Adipose tissue (tissue), 3 donors: Measurements from ENCODE around the gene PLXNB3. TPM values are rescaled to one million over a fixed set of nuclear protein-coding genes. Genes with fewer than 3 reads are reported as not detected.
"Not testable (repeated sequence)": the region's sequence is repeated elsewhere in the genome, so short reads cannot be mapped to it uniquely, and the experiment has no call there.

Source experiments
- H3K27ac ChIP-seq: one replicate; pipeline ENCODE4 v1.5.1; 2013; ENCODE audit warnings: low read depth, low read length
- WGBS, 3 donors: extraction: QIAGEN DNeasy Blood & Tissue Kit; methylation state at CpG; one replicate each; pipeline ENCODE4 v1.1.7; 2013; 5-methylcytosine and 5-hydroxymethylcytosine counted together
- polyA plus RNA-seq, 3 donors: library from polyadenylated mRNA; stranded (reverse); fragments of 200-250 nt; gene quantifications; one replicate each; pipeline ENCODE4 v1.2.3, GENCODE V29; 2013
- donor health status: healthy with polysubstance abuse.
- donor health status: Bipolar disorder and iron deficiency.
- donor health status: healthy.

PLXNB3 gene
- polyA plus RNA-seq, 3 donors: 3.4 to 9.1 (median 8.3) TPM

- no peak overlapping the region for H3K27ac ChIP-seq
- WGBS, 3 donors: 78 to 93% (median 86%) methylated on average over 7 to 16 of the region's 16 CpGs
Observed at GRCh38 chrX:153800177-153800722, 36.2 kb downstream of the PLXNB3 start.

DNA sequence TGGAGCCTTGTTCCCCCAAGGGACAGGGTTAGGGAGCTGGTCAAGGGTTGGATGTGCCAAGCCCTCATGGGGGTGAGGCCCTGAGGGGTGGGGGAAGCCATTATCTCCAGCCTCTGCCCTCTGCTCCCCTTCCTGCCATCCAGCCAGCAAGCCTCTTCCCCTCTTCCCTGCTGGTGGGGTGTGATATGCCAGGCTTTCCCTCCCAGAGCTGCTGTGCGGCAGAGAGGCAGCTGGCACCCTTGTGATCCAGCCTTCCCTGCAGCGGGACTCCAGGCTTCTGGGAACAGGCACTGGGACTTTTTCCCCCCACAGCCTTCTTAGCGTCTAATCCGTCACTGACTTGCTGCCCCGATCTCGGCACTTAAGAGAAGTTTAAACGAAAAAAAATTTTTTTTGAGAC, 36.7 kb downstream of the PLXNB3 start:
- H3K27ac ChIP-seq: no peak overlapping the region
- 70 to 88% (median 84%) methylated on average over 7 of the region's 7 CpGs for WGBS, 3 donors

DNA sequence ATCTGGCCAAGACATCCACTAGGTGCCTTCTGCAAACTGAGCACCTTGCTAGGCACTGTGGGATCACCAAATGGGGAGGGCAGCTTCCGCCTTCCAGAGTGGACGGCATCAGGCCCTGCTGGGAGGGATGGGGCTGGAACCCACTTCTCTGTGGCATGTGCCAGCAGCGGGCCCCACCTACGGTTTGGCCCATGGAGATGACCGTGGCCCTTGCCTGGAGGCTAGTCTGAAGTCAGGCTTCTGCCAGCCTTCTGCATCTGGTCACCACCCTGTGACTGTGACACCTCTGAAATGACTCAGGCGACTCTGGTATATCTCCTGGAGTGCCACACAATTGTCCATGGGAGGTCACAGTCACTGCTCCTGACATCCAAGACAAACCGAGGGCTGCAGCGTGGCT, 37.6 kb downstream of the PLXNB3 start:
- no peak overlapping the region for H3K27ac ChIP-seq
- WGBS, 3 donors: 89 to 93% (median 89%) methylated on average over 7 to 8 of the region's 8 CpGs

GRCh38 chrX:153802513-153803045, 38.5 kb downstream of the PLXNB3 start:
- 30 to 72% (median 64%) methylated on average over 13 to 14 of the region's 14 CpGs for WGBS, 3 donors
- no peak overlapping the region for H3K27ac ChIP-seq

DNA sequence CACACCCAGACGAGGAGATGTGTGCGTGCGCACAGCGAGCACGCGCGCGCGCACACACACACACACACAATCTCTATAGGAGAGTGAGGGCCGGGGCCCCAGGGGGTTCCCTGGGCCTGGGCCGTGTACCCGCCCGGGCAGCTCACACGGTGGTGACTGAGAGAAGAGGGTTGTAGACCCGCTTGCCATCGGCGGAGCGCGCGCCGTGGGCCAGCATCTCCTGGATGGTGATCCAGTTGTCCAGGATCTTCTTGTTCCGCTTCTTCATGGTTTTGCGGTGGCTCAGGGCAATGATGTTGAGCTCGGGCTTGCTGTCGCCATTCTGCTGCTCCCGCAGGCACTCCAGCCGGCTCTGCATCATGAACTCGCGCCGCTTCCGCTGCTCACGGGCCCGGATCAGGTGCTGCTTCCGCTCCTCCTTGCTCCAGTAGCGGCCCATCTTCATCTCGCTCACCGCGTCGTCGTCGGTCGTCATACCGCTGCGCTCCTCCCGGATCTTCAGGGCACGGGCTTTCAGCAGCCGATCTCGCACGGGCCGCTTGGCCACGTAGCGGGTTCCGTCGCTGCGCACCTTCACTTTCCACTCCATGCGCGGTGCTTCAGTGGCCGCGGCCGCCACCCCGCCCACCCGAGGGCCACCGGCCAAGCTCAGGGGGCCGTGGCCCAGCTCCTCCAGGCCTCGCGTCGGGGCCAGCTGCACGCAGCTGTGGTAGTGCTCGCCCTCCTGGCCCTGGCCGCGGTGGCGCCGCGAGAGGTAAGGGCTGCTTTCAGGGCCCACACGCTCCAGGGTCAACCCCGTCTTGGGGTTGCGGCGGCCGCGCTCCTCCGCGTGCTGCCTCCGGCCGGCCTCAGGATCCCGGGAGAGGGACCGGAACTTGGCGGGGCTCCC, 39.4 kb downstream of the PLXNB3 start:
- WGBS, 3 donors: 96 to 97% (median 96%) methylated on average over 43 to 87 of the region's 87 CpGs
- H3K27ac ChIP-seq: no peak overlapping the region

GRCh38 chrX:153804100-153804595, 40.1 kb downstream of the PLXNB3 start:
- no peak overlapping the region for H3K27ac ChIP-seq
- 91 to 96% (median 93%) methylated on average over 21 to 34 of the region's 34 CpGs for WGBS, 3 donors

DNA sequence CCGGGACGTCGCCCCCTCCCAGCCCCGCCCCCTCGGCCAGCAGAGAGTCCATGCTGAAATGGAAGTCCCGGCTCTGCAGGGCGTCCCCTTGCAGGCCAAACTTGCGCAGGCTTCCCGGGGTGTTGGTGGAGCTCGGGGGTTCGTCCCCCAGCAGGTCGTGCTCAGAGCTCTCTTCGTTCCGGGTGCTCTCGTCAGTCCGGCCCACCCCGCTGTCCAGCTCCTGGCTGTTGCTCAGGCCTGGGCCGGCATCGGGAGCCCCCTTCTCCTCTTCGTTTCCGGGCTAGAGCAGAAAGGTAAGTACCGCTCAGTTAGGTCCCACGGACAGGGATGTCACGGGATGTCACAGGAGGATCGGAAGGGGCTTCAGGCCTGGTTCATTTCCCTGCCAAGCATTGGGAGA, 40.6 kb downstream of the PLXNB3 start:
- WGBS, 3 donors: 93 to 94% (median 94%) methylated on average over 18 to 25 of the region's 25 CpGs
- no peak overlapping the region for H3K27ac ChIP-seq

DNA sequence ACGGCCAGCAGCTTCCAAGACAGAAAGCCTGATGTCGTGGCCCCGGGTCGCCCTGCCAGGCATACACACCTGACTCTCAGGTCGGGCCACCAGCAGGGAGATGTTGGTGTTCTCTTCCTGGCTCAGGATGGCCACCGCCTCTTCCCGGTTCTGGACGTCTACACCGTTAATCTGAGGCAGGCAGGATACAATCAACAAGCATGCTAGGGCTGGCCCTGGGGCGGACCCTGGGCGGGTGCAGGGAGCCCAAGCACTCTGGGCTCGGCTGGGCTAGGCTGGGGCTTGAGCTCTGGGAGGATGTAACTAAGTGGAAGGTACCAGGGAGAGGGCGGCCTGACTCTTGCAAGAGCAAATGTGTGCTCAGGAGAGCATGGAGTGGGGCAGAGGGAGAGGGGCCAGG, 41.4 kb downstream of the PLXNB3 start:
- WGBS, 3 donors: 85 to 94% (median 90%) methylated on average over 8 to 13 of the region's 13 CpGs
- H3K27ac ChIP-seq: no peak overlapping the region

GRCh38 chrX:153806999-153807575, 43.0 kb downstream of the PLXNB3 start:
- H3K27ac ChIP-seq: no peak overlapping the region
- WGBS, 3 donors: 85 to 95% (median 86%) methylated on average over 16 to 28 of the region's 28 CpGs

DNA sequence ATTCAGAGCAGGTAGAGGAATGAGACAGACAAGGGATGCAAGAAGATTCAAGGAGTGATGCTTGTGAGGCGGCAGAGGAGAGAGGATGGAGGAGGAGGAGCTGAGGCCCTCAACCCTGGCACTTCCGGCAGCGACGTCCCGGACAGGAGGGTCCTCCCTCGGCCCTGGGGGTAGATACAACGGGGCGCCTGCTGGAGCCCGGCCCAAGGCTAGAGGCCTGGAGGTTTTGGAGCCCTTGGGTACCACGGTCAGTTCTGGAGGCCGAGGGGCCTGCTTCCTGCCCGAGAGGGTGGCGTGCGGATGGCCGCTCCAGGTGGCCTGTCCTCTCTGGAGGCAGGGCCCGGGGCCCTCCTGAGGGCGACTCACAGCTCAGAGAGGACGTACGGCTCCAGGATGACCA, 43.9 kb downstream of the PLXNB3 start:
- 94 to 95% (median 95%) methylated on average over 12 to 19 of the region's 19 CpGs for WGBS, 3 donors
- H3K27ac ChIP-seq: no peak overlapping the region

DNA sequence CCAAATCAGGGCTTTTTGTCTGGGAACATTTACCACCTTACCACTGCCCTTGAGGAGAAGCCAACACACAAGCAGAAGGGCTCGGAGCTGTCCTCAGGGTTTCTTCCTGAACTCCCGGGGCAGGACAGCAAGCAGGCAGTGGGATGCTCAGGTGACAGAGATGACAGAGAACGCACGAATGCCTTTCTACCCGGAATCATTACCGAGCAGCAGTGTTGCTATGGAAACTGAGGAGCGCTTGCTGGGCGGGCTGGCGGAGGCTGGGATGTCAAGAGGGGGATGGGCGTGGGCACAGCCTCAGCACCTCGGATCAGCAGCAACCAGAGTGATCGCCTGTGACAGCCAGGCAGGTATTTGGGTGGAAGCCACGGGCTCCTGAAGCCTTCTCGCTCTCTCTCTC, 48.2 kb downstream of the PLXNB3 start:
- H3K27ac ChIP-seq: no peak overlapping the region
- 29 to 71% (median 67%) methylated on average over 14 of the region's 14 CpGs for WGBS, 3 donors

GRCh38 chrX:153813161-153813560, 49.1 kb downstream of the PLXNB3 start:
- no peak overlapping the region for H3K27ac ChIP-seq
- WGBS, 3 donors: 85 to 98% (median 91%) methylated on average over 4 to 5 of the region's 5 CpGs

GRCh38 chrX:153814591-153815315, 50.7 kb downstream of the PLXNB3 start:
- 59 to 72% (median 69%) methylated on average over 18 to 19 of the region's 19 CpGs for WGBS, 3 donors
- H3K27ac ChIP-seq: no peak overlapping the region

- no peak overlapping the region for H3K27ac ChIP-seq
- WGBS, 3 donors: 65 to 77% (median 76%) methylated on average over 25 of the region's 25 CpGs
Observed at GRCh38 chrX:153816831-153817690, 53.0 kb downstream of the PLXNB3 start.

DNA sequence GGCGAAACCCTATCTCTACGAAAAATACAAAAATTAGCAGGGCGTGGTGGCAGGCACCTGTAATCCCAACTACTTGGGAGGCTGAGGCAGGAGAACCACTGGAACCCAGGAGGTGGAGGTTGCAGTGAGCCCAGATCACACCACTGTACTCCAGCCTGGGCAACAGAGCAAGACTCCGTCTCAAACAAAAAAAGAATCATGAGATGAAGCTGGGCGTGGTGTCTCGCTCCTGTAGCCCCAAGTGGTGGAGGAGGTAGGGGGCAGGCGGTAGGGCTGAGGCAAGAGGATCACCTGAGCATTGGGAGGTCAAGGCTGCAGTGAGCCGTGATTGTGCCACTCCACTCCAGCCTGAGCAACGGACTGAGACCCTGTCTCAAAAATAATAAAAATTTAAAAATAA, 54.0 kb downstream of the PLXNB3 start:
- H3K27ac ChIP-seq: not testable (repeated sequence)
- 86 to 97% (median 93%) methylated on average over 9 of the region's 9 CpGs for WGBS, 3 donors

GRCh38 chrX:153818571-153819383, 54.7 kb downstream of the PLXNB3 start:
- WGBS, 3 donors: 7 to 22% (median 16%) methylated on average over 21 to 56 of the region's 67 CpGs
- no peak overlapping the region for H3K27ac ChIP-seq
